HG03103 (cell line): Measurements from ENCODE around the gene EYA2.

Experiments used
- ATAC-seq: cut with Tn5 transposase; IDR thresholded peaks from one replicate; pipeline ENCODE4 v1.9.1; 2021; ENCODE audit warnings: low read depth; ENCODE audit not compliant: unreplicated experiment

The EYA2 gene

DNA sequence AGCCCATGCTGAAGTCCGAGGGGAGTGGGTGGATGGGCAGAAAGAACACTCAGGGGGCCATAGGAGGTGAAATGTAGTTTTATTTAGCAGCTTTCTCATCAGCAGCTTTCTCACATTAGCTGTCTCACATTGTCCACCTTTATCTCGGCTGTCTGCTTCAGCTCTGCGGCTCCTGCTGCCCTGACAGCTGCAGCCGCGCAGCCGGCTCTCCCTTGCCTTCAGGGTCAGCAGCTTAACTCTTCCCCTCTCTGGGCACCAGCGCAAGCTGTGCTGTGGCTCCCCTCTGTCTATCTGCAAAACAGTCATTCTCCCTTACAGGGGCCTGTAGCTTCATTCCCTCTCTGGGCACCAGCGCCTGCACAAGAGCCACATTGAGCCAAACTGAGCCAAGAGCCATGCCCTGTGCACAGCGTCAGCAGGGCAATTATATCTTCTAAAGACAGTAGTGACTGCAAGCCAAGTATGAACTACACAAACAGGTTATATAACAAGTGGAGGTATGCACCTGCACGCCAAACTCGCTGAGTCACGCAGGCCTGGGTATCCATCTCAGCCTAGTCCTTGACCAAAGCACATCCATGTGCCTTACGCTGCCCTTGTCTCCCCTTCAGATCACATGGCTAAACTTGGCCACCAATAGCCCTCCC, 198.8 kb downstream of the EYA2 start:
- no peak for ATAC-seq

DNA sequence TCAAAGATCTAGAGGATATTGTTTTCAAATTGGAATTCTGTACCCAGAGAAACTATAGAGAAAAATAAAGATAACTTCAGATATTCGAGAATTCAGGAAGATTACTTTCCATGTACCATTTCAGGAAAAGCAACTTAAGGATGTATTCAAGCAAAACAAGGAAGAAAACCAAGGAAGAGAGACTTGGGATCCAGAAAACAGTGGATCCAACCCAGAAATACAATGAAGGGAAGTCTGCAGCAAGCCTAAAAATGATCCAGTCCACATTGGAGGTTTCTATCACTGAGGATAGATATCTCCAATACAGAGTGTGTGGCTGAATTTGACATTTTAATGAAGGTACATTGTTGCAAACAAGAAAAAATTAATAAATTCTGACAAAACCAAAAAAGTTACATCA, 201.0 kb downstream of the EYA2 start:
- no peak for ATAC-seq

DNA sequence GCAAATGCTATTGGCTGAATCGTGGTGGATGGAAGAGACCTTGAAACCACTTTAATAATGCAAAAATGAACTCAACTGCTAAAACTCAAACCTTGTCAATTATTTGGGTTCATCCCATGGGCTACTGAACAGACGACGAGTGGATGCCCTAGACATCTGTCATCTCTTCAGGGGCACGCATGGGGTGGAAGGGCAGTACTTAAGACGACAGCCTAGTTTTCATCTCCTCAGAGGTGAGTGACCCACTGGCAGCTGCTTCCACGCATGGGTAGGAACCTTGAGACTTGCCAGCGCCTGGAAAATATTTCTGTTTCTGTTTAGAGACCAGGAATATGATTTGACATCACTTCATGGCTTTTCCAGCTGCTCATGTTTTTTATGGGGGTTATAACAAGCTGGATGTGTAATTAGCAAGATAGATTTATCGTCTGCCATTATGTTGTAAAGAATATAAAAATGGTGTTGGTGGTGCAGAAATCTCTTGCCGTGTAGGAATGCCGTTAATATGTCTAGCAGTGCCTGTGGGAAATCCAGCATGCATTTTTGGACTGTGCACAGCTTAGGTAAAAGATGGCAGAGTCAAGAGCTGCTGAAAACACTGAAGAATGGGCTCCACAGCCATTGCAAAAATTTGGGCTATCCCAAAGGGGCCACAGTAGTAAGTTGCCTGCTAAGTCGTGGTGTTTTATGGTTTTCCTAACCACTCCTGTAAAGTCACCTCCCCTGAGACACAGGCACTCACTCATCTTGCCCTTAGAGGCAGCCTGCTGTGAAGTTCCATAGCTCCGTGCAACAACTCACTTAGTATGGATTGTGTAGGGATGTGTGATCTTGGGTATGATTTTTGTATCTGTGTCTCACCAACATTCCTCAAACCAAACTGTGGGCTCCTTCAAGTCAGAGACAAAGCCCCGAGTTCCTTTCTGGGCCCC, 203.3 kb downstream of the EYA2 start:
- ATAC-seq, result no peak

DNA sequence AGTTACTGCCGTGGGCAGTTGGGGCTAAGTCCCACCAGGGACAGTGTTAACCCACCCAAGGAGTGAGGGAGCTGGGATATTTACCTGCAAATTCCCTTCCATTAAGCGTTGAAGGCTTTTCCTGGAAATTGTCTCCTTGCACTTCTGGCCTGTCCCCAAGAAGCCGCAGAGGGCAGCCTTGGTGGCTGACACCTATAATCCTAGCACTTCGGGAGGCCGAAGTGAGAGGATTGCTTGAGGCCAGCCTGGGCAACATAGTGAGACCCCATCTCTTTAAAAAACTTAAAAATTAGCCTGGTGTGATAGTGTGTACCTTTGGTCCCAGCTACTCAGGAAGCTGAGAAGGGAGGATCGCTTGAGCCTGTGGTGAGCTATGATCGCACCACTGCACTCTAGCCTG, 204.4 kb downstream of the EYA2 start:
- no peak for ATAC-seq

DNA sequence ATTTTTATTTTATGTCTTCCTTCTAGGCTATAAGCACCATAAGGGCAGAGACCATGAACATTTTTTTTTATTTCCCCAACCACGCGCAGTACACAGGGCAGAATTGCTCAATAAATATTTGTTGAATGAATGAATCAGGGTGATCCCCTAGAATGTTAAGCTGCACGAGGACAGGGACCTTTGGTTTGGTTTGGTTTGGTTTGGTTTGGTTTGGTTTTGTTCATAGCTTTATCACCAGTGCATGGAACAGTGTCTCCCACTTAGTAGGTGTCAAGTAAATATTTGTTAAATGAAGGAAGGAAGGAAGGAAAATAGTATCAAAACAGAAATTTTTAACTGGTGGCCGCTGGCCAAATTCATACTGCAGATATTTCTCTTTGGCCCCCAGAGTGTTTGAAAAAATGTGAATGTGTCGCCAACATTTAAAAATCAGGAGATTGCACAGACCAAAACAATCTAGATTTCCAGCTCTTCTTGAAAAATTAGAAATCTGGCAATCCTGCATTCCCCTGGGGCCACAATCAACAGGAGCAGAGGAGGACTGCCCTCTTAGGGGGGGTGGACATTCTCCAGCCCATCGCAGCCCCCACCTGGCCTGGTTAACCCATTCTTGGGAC, 205.3 kb downstream of the EYA2 start:
- no peak for ATAC-seq

DNA sequence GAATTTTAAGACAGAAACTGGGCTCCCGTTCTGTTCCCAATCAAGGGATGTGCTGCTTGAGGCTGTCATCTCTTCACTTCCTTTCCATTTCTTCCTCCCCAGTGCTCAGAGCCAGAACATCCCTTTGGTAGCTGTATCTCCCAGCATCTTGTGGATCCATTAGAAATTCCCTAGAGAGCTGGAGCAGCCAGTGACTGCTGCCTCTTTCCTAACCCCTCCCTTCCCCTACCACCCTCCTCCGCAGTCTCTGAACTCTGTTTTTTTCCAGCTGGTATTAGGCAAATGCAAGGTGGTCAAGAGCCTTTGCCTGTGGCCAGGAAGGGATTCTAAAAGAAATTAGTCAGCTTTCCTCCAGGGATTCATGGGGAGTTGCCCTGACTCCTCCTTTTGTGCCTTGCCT, 208.0 kb downstream of the EYA2 start:
- no peak for ATAC-seq

DNA sequence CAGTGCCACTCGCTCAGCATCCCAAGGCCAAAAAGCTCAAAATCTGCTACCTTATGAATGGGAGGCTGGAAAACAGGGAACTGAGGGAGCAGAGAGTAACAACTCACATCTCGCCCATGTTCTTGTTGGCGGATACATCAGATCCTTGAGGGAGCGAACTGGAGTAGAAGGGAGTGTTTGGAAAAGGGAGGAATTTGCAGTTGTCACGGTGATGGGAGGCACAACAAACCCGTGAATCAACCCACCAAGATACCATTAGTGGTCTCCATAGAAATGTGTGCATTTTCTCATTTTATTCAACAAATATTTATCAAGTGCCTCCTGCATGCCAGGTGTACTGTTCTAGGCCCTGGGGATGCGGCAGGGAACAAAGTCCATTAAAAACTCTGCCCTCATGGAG, 212.1 kb downstream of the EYA2 start:
- ATAC-seq, result no peak

DNA sequence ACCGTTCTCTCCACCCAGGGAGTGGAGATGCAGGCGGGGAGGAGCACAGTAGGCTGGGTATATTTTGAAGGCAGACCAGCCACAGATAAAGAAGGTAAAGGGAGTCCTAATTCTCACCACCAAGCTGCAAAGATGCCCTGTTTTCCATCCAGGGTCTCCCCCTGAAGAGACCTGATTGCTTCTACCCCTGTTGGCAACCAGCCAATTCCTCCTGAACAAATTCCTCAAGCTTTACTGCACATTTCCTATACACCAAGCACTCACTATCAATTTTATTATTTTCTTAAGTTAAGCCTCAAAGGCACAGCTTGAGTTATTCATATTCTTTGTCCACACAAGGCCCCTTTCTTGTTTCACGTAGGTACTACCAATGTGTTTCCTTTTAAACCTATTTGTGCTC, 214.4 kb downstream of the EYA2 start:
- ATAC-seq, result no peak

DNA sequence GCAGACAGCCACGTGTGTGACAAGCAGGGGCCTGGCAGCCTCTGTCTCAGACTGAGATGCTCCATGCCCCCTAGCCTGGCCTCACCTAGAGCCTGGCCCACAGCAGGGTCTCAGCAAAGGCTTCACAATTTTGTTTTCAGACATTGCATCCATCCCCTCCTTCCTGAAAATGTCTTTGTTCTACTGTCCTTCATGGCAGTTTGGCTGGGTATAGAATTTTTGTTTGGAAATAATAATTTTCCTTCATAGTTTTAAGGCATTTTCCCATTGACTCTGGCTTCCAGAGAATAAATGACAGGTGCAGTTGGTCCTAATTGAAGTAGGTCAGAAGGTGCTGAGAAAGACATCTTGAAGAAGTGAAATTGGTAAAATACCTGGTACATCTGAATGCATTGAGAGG, 216.2 kb downstream of the EYA2 start:
- no peak for ATAC-seq

DNA sequence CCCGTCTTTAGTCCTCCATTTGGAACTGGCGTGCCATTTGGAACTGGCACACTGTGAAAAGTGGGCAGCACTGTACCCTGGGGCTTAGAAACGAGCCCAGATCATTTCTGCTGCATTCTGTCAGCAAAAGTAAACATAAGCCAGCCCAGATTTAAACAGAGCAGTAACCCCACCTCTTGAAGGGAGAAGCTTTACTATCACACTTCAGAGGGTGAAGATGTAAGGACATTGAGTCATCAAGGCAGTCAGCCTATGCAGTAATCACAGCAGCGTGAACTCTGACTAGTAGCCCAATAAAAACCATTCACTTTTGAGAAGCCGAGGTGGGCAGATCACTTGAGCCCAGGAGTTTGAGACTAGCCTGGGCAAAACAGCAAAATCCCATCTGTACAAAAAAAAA, 216.9 kb downstream of the EYA2 start:
- no peak for ATAC-seq

DNA sequence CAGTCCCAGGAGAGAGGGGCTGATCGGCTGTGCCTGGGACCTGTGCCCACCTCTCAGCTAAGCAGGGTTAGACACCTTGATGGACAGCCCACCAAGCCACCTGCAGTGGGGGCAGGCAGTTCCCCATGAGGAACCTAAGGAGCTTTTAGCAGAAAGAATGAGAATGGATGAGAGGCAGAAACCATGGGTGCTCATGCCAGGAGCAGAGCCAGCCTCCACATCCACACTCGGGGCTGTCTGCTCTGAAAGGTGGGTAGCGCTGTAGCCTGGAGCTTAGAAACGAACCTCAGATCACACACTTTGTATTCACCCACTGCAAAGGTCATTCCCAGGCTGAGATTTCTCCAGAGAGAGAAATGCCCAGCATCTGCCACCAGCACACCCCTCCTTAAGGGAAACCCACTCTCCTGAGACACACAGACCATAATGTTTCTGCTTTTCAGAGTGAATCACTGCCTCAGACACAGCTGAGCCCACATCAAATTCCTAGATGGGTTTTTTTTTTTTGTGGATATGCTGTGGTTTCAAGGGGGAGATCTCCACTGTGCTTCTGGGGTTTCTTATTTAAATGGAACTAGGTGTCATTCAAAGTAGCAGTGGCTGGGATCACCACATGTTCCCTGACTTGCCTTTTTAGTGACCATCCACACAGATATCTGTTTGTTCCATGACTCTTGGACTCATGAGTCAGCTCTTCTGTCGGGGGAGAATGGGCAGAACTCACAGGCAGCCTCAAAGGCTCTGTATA, 218.9 kb downstream of the EYA2 start:
- no peak for ATAC-seq

DNA sequence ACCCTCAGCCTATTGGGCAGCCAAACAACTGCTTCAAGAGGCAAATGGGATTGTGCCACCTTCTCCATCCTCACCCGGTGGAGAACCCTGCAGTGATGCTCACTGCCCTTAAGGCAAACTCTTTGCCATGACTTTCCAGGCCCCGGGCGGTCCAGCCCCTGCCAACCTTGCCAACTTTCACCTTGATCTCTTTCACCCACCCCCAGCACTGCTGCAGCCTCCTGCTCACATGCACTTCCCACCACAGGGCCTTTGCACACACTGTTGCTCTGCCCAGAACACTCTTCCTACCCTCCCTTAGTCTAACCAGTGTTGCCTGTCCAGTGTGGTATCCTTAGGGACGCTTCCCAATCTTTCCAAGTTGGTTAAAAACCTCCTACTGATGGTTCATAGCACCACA, 221.1 kb downstream of the EYA2 start:
- ATAC-seq, result no peak

DNA sequence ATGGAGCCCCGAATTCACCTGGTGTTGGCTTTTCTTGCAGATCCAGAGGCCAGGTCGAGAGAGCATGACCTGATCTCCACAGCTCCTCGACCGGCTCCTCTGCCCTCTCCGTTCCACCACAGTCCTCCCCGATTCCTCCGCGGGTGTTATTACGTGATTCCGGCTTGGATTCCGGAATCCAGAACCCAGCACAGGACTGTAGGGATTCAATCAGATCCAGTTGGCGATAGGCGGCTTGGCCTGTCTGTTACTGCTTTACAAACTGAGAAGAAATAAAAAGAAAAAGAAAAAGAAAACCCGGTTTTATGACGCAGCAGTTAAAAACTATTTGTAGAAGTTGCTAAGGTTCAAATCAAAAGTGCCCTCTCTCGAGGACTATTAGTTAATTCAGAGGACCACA, 222.7 kb downstream of the EYA2 start:
- no peak for ATAC-seq

DNA sequence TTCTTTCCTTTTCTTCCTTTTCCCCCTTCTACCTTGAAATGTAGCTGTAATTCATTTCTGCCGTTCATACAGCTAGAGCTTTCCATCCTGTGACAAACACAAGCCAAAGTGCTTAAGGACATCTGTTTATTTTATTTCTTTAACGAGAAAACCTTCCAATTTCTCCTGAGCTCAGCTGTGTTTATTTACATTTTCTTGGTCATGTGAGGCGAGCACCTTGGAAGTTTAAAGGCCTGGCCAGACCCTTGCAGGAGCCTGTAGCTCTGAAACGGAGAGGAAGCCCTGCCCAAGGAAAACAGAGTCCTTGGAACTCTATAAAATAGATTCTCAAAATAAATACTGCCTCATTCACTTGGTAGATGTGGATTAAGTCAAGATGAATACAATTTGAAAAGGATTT, 223.1 kb downstream of the EYA2 start:
- ATAC-seq, result no peak

DNA sequence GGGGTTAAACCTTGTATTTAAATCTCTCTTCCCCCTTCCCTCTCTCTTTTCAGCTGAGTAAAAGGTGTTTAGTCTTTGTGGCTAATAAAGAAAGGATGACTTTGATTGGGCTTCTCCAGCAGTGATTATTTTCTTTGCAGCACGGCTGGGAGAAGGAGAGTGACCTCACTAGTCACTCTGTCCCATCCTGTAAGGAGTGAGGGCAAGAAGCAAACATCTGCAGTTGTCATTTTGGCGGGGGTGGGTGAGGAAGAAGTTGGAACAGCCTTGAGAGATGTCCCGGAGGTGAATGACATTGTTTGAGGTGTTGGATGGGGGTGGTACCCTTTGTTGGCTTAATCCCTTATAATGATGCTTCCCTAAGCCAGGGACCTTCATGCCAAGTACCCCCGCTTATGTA, 223.6 kb downstream of the EYA2 start:
- ATAC-seq, result no peak

DNA sequence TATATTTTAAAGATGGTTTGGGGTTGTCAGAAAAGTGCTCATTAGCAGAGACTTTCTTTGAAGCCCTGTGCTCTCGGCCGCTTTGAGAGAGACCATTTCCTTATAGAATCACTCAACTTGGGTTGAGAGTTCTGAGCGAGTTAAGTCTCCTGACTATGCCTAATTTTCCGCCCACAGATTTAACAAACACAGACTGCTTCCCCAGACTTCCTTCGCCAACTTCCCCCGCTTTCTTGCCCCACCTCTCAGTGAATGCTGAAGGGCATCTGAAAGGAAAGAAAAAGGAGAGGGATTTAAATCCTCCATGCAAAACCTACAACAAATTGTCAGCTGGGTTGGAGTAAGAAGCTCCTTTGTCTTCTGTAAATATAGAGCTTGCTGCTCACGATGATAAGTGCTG, 224.0 kb downstream of the EYA2 start:
- no peak for ATAC-seq

DNA sequence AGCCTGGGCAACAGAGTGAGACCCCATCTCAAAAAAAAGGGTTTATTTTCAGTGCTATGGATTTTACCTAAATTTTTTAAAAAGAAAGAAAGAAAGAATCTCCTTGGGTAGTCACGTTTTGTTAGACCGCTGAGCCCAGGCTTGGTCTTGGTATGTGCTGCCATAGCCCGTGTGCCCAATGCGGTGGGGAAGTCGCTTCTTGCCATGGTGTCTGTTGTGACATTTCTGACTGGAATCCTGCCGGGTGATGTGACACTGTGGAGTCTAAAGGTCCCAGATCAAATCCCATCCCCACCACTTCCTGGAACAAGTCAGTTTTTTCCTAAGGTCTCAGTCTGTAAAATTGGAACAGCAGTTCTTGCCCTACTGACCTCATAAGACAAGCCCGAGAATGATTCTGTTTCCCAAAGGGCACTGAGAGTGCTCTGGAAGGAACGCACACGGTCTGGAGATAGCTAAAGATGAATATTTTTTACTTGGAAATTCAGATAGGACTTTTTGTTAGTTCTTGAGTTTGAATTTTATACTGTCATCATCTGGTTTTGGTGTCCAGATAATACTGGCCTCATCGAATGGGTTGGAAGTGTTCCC, 225.8 kb downstream of the EYA2 start:
- ATAC-seq, result no peak

DNA sequence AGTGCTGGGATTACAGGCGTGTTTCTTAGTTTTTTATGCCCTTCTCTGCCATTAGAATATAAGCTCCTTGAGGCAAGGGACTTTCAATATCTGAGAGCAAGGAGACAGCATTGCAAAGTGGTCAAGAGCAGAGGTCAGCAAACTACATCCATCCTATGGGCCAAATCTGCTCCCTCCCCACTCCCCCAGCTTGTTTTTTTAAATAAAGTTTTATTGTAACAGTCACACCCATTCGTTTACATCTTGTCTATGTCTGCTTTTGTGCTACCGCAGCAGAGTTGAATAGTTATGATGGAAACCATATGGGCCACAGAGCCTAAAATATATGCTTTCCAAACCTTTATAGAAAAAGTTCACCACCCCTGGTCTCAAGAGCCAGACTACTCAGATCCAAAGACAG, 227.9 kb downstream of the EYA2 start:
- ATAC-seq, result no peak

DNA sequence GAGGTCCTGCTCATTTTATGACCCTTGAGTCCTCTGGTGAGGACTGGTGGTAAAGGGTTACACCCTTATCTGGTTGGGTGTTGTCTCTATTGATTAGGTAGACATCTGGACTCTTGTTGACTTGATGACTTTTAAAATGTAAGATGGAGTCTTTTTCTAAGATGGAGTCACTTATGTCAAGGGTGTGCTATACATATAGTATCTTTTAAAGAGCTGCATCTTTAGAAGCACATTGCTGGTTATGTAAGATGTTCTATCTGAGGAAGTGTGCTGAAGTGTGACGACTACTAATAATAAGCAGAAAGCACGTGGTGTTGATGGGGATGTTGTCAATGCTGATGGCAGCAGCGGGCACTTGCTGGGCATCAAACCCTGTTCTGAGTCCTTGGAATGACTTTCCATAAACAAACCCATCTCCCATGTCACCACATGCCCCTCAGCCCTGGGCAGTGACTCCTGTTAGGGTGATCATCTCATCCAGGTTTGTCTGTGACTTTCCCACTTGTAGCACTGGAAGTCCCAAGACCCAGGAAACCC, 229.6 kb downstream of the EYA2 start:
- no peak for ATAC-seq

DNA sequence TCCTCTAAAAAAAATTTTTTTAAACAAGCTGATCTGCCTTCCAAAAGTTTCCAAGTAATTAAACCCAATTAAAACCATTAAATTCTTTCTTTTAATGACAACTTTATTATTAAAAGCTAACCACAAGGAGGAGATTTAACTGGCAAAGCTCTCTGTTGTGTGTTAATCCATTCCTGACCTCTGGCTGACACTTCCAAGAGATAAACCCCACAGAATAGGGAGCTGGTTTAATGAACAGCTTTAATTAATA, 230.8 kb downstream of the EYA2 start:
- no peak for ATAC-seq
